NCI-H1694 treated with DMSO at 0.1 percent for 48 hours (cell line): ENCODE results near the gene SLC9A6.
"Not testable (repeated sequence)": the region's sequence is repeated elsewhere in the genome, so short reads cannot be mapped to it uniquely, and the experiment has no call there.

ENCODE experiments used
- DNase-seq: peaks from one replicate; lab custom pipeline; 2025; lab: John Stamatoyannopoulos, UW

Gene SLC9A6

GRCh38 chrX:136030303-136031191 is 45.3 kb downstream of the SLC9A6 start:
- no peak for DNase-seq

GRCh38 chrX:136031626-136032025 is 46.4 kb downstream of the SLC9A6 start:
- DNase-seq: no peak

GRCh38 chrX:136032370-136032769 is 47.1 kb downstream of the SLC9A6 start:
- DNase-seq: no peak

- DNase-seq: no peak
These were observed 49.4 kb downstream of the SLC9A6 start for GRCh38 chrX:136034668-136035067.

GRCh38 chrX:136035663-136036062 is 50.4 kb downstream of the SLC9A6 start:
- no peak for DNase-seq

GRCh38 chrX:136039485-136039884 is 54.2 kb downstream of the SLC9A6 start:
- DNase-seq: no peak

- DNase-seq: no peak
These were observed 54.7 kb downstream of the SLC9A6 start for GRCh38 chrX:136039968-136040367.

DNA sequence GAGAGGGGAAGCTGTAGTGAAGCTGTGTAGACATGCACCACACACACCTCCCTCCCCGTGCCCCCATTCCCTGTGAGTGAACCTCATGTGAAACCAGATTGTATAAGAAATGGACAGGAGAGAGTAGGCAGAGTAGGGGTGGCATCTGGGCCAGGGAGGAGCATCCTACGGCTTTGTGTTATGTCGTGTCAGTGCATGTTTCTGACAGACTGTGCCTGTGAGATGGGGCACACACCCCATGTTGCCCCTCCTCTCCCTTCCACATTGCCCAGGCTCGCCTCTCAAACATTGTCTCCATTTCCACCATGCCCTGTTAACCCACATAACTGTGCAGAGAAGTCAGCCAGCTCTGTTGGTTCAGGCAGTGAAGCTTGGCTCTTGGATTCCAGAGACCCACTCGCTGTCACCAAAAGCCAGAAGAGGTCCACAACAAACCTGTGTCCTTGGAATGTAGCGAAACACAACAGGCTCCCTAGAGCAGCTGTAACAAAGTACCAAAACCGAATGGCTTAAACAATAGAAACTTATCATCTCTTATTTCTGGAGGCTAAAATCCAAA is 56.1 kb downstream of the SLC9A6 start:
- peak; percentile 26 for DNase-seq

DNA sequence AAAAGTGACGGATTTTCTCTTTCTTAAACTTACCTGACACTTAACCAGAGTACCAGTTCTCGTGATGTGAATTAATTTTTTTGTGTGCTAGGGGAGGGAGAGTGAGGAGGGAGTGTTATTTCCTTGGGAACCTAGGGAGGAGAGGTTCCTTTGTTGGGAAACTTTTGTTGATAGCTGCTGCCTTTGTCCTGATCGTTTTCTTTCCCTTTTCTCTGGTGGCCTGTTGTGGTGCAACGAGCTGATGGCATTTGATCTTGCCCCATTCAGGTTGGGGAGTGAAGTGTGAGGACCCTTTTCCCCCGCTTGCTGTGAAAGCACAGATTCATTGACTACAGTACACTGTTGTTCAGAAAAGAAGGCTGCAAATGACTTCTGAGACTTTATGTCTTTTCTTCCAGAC is 59.8 kb downstream of the SLC9A6 start:
- no peak for DNase-seq

DNA sequence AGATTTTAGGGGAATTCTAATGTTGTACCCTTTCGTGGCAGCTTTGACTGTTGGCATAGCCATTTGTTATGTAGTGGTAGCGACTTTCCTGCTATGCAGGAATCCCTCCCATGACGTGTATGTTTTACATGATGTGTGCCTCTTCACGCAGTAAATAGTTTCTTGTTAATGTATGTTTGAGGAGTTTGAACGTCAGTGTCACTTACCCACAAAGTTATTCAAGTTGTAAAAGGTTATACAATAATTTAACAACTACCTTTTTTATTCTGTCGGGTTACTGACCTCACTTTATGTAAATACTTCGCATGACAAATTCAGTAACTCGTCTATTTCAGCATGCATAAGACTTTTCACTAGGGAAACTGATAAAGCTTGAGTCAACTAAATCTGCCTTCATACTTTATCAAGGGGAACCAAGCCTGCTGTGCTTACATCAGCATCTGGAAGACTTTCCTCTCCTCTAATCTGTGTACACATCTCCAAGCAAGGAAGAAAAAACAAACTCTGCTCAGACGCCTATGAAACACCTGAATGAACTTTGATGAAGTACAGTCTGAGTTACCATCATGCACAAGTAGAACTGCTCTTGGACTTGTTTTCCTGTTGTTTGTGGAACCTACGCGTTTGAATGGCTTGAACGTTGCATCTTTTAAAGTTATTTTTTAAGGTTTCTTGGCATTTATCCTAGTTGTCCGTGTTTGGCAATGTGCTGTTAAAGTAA is 61.2 kb downstream of the SLC9A6 start:
- no peak for DNase-seq

GRCh38 chrX:136047016-136047642 is 61.9 kb downstream of the SLC9A6 start:
- no peak for DNase-seq

DNA sequence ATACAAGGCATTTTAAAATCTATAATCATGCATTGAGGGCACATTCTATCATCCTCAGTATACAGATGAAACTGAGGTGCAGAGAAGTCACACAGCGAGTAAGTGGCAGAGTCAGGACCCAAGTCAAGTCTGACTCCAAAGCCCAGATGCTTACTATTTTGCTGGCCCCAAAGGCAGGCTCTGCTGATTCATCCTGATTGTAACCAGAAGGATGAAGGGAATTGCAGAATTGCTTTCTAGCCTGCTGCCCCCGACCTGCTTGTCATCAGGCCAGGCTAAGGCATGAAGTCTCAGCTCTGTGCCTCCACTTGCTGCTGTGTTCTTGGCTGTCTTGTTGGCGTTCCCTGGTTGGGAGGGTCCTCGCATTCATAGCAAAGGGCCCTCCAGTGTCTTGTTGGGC is 62.7 kb downstream of the SLC9A6 start:
- DNase-seq: no peak

DNA sequence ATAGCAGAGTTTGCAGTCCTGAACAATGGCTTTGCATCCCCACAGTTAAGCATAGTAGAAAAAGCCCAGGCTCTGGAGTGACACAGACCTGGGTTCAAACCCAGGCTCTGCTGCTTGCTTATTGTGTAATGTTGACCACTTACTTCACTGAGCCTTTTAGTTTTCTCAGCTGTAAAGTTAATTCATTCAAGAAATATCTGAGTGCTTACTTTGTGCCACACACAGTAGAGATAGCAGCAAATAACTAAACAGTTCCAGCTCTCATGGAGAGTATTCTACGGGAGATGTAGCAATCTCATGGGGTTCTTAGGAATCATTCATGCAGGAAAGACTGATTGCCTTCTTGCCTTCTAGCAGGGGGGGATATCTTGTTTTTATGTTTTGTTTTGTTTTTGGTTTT is 63.2 kb downstream of the SLC9A6 start:
- DNase-seq: no peak

DNA sequence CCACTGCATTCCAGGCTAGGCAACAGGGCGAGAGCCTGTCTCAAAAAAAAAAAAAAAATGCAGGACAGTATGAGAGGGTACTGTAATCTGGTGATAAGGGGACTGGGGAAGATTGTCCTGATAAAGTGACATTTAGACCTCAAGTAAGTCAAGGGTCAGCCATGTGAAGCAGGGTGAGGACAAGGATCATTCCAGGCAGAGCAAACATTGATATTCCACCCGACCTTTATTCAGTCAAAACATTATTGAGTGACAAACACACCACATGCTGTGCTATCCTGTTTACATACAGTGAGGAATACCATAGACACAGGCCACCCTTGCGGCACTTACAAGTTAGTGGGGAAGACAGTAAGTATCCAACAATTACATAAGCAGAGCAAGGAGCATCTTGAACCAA is 64.4 kb downstream of the SLC9A6 start:
- no peak for DNase-seq

DNA sequence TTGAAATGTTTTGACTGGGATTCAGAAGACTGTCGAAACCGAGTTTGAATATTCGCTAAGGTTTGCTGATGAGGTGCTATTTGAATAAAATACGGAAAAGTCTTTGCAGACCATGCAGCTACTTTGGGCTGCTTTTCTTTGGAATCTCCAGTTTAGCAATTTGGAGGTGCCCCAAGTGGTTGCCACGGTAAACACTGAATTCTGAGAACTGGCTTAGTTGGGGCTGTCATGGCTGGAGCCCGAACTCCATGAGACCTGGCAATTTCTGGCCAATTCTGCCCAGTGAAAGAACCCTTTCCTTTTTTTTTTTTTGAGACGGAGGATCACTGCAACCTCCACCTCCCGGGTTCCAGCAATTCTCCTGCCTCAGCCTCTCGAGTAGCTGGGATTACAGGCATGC is 65.6 kb downstream of the SLC9A6 start:
- DNase-seq: not testable (repeated sequence)

- no peak for DNase-seq
These were observed 66.4 kb downstream of the SLC9A6 start for GRCh38 chrX:136051611-136052010.

DNA sequence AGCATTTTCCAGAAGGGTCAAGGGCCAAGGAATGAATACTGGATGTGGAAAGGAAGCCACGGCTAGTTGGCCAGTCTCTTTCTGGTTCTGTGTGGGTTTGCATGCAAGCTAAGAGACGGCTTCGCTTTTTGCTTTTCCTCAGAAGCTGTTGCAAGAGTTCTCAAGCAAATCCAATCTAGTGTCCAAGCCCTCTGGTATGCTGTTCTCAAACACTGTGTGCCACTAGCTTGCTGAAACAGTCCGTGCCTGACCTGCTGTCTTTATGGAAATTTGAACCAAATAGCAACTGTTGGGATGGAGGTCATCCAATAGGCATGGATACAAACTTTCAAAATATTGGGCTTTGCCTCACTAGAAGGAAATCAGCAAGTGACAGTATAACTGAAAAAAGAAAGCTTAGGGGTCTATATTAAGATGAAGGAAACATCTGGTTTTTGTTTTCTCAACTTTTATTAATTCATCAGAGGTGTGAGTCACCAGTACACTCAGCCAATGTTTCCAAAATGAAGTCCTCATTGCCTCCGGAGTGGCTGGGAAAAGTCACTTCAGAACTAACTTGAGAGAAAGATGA is 70.5 kb downstream of the SLC9A6 start:
- DNase-seq: no peak

- DNase-seq: no peak
These were observed 72.3 kb downstream of the SLC9A6 start for GRCh38 chrX:136057567-136057966.

GRCh38 chrX:136059350-136059749 is 74.1 kb downstream of the SLC9A6 start:
- DNase-seq: no peak

DNA sequence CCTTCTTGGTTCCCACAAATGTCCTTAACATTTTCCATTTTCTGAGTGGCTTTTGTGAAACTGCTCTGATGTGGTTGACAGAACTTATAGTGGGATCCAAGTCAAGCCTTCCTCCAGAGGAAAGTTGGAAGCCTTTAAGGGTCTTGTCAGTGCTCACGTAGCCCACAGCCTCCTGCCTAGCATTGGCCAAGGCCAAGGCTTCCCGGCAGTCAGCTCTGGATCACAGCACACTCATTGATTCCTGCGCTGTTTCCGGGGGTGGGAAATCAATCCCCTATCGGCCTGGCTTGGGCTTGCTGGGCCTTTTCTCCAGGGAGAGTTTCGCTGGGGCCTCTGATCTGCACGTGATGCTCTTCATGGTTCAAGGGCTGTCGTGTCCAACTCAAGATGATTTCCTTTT is 76.1 kb downstream of the SLC9A6 start:
- no peak for DNase-seq

GRCh38 chrX:136061696-136062095 is 76.5 kb downstream of the SLC9A6 start:
- no peak for DNase-seq
